Natural killer cell (primary cell): ENCODE results near the gene CCL18. TPM values are rescaled to one million over a fixed set of nuclear protein-coding genes. Genes with fewer than 3 reads are reported as not detected.
"Not testable (repeated sequence)": the region's sequence is repeated elsewhere in the genome, so short reads cannot be mapped to it uniquely, and the experiment has no call there.

Experiments
- ATAC-seq, 3 donors: fragments of 150-1000 bp in 2 of 3; fragments of 200-7000 bp in 1 of 3; cut with Tn5 transposase; 1 replicate in 1 of 3; 2 replicates in 2 of 3; pipeline ENCODE4 v1.10.0; 2021; ENCODE audit warnings: mild to moderate bottlenecking in 2 of 3, moderate library complexity in 2 of 3
- DNase-seq, 2 donors: peaks; one replicate each; pipeline versions ENCODE4 v3.0.0 to v3.0.0-alpha.2; 2013 to 2021; ENCODE audit warnings: mixed read lengths in 1 of 2
- H3K27ac ChIP-seq: one replicate; pipeline ENCODE4 v1.5.1; 2013; ENCODE audit warnings: mild to moderate bottlenecking, low read length
- H3K27me3 ChIP-seq: one replicate; pipeline ENCODE4 v1.6.1; 2013; ENCODE audit warnings: low read length; ENCODE audit not compliant: control insufficient read depth, insufficient read depth
- H3K36me3 ChIP-seq: one replicate; pipeline ENCODE4 v1.6.1; 2013; ENCODE audit warnings: low read length; ENCODE audit not compliant: control insufficient read depth, insufficient read depth
- H3K4me1 ChIP-seq: one replicate; pipeline ENCODE4 v1.6.1; 2013; ENCODE audit warnings: low read length; ENCODE audit not compliant: control insufficient read depth, insufficient read depth
- H3K4me3 ChIP-seq: one replicate; pipeline ENCODE4 v1.5.1; 2013; ENCODE audit warnings: low read length
- H3K9me3 ChIP-seq: one replicate; pipeline ENCODE4 v1.6.1; 2013; ENCODE audit warnings: low read length; ENCODE audit not compliant: control insufficient read depth, insufficient read depth
- H3K27ac Mint-ChIP-seq, 2 donors: one replicate each; pipeline ENCODE4 v1.8.0; 2022; ENCODE audit warnings: mild to moderate bottlenecking in 2 of 2, mixed read lengths in 2 of 2, moderate library complexity in 1 of 2
- H3K27me3 Mint-ChIP-seq, 2 donors: one replicate each; pipeline ENCODE4 v1.8.0; 2022; ENCODE audit warnings: low read depth in 2 of 2, mixed read lengths in 2 of 2
- H3K36me3 Mint-ChIP-seq: one replicate; pipeline ENCODE4 v1.8.0; 2022; ENCODE audit warnings: mixed read lengths
- H3K4me1 Mint-ChIP-seq, 2 donors: one replicate each; pipeline ENCODE4 v1.8.0; 2022; ENCODE audit warnings: mixed read lengths in 2 of 2
- H3K4me3 Mint-ChIP-seq: one replicate; pipeline ENCODE4 v1.8.0; 2022; ENCODE audit warnings: mild to moderate bottlenecking, moderate library complexity, mixed read lengths
- H3K9me3 Mint-ChIP-seq, 2 donors: one replicate each; pipeline ENCODE4 v1.8.0; 2022; ENCODE audit warnings: mixed read lengths in 2 of 2
- WGBS: methylation state at CpG from one replicate; pipeline ENCODE4 v1.1.7; 2013; ENCODE audit warnings: missing lambda C conversion rate; ENCODE audit not compliant: insufficient coverage; 5-methylcytosine and 5-hydroxymethylcytosine counted together
- intact Hi-C: fragments of 100-400 bp; cut with micrococcal nuclease; formaldehyde crosslinking; loops from one replicate; pipeline ENCODE4 v1.14.2; 2022
- total RNA-seq, 4 donors: library from RNA; stranded (reverse); fragments of 120-200 nt in 1 of 4; gene quantifications; one replicate each; pipeline versions ENCODE4 v1.2.3 to v1.2.4, GENCODE V29; 2013 to 2022
- TF ChIP-seq, protein P1 (sequence below): fragments of 200-600 bp; IDR thresholded peaks from one replicate; pipeline ENCODE4 v1.8.0; 2022; ENCODE audit warnings: antibody characterized with exemption

The CCL18 gene
- total RNA-seq, 3 donors from 2014 or later (not counting 1 experiment from before 2014, with no cell fraction given), result 0.54 to 0.55 TPM; not detected in 1

DNA sequence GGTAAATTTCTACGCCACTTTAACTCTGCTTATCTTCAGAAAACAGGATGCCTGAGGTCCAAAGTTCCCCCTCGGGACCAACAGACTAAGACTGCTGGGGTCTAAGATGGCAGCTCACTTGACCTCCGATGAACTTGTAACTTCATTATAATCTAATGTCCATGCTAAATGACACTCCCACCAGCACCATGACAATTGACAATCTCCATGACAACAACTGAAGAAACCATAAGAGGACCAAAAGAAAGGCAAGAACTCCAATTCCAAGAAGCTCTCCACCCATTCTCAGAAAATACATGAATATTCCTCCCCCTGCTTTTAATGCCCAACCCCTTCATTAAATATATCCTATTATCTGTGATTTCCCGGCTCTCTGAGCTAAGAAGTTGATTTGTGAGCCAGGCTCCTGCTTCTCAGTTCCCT is 47.0 kb downstream of the CCL18 start:
- Mint-ChIP-seq H3K27ac (peak overlapping the region; percentile 28 to 45), H3K36me3 (peaks cover 5% of the 10 kb centered on the region), H3K9me3 (peaks cover 0 to 2% of the 10 kb centered on the region in 2 donors), H3K4me3 (no peak overlapping the region), H3K4me1 (peaks cover 48 to 93% of the 10 kb centered on the region in 2 donors), H3K27me3 (no peaks in the 10 kb centered on the region)
- H3K36me3 ChIP-seq, result no peaks in the 10 kb centered on the region
- TF ChIP-seq, protein P1, sequence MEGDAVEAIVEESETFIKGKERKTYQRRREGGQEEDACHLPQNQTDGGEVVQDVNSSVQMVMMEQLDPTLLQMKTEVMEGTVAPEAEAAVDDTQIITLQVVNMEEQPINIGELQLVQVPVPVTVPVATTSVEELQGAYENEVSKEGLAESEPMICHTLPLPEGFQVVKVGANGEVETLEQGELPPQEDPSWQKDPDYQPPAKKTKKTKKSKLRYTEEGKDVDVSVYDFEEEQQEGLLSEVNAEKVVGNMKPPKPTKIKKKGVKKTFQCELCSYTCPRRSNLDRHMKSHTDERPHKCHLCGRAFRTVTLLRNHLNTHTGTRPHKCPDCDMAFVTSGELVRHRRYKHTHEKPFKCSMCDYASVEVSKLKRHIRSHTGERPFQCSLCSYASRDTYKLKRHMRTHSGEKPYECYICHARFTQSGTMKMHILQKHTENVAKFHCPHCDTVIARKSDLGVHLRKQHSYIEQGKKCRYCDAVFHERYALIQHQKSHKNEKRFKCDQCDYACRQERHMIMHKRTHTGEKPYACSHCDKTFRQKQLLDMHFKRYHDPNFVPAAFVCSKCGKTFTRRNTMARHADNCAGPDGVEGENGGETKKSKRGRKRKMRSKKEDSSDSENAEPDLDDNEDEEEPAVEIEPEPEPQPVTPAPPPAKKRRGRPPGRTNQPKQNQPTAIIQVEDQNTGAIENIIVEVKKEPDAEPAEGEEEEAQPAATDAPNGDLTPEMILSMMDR, result no peak
- intact Hi-C loops, result no loop called here
- H3K4me3 ChIP-seq, result no peak overlapping the region
- H3K27me3 ChIP-seq, result no peaks in the 10 kb centered on the region
- H3K9me3 ChIP-seq, result peaks cover 4% of the 10 kb centered on the region
- WGBS, result 84% methylated on average over 4 of the region's 4 CpGs
- peaks cover 32% of the 10 kb centered on the region for H3K4me1 ChIP-seq
- ATAC-seq (no peak), DNase-seq (no peak)
- H3K27ac ChIP-seq, result no peak overlapping the region

DNA sequence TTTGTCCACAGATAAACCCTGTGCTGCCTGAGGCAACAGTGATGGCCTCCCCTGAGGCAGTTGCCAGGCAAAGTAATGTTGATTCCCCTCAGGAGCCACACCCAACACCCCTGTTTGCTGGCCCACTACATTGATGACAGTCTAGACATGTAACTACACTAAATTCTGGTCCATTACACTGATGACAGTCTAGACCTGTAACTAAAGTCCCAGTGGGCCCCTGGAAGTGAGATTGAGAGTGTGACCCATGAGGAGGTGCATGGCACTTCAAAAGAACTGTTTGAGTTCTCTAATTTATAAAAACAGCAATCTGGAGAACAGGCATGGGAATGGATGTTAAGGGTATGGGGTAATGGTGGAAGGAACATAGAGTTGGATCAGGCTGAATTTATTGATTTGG is 48.5 kb downstream of the CCL18 start:
- Histone ChIP-seq H3K27ac (no peak overlapping the region), H3K9me3 (peaks cover 4% of the 10 kb centered on the region), H3K4me3 (no peak overlapping the region), H3K27me3 (no peaks in the 10 kb centered on the region), H3K4me1 (peaks cover 17% of the 10 kb centered on the region), H3K36me3 (no peaks in the 10 kb centered on the region)
- no peak overlapping the region for H3K4me3 Mint-ChIP-seq
- peaks cover 5% of the 10 kb centered on the region for H3K36me3 Mint-ChIP-seq
- ATAC-seq, result no peak
- peaks cover 38 to 88% of the 10 kb centered on the region in 2 donors for H3K4me1 Mint-ChIP-seq
- H3K27me3 Mint-ChIP-seq, result no peaks in the 10 kb centered on the region
- no peak overlapping the region for H3K27ac Mint-ChIP-seq
- TF ChIP-seq, protein P1, result no peak
- DNase-seq, result no peak
- intact Hi-C loops, result no loop called here
- peaks cover 0 to 2% of the 10 kb centered on the region in 2 donors for H3K9me3 Mint-ChIP-seq

DNA sequence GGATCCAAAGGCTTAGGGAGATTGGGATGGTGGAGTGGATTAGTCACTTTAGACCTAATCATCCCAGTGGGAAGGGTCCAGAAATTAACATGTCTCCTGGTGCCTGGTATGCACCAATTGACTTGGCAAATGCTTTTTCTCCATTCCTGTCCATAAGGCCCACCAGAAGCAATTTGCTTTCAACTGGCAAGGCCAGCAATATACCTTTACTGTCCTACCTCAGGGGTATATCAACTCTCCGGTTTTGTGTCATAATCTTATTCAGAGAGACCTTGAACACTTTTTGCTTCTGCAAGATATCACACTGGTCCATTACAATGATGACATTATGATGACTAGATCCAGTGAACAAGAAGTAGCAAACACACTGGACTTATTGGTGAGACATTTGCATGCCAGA is 49.1 kb downstream of the CCL18 start:
- intact Hi-C loops, H3K9me3 ChIP-seq, H3K27me3 Mint-ChIP-seq, ATAC-seq, H3K36me3 ChIP-seq, H3K4me3 Mint-ChIP-seq, H3K4me3 ChIP-seq, H3K9me3 Mint-ChIP-seq, H3K36me3 Mint-ChIP-seq, H3K27ac ChIP-seq, H3K27ac Mint-ChIP-seq, H3K27me3 ChIP-seq, DNase-seq: not testable (repeated sequence)
- peaks cover 37 to 88% of the 10 kb centered on the region in 2 donors for H3K4me1 Mint-ChIP-seq
- 94% methylated on average over 1 of the region's 1 CpG for WGBS
- peaks cover 12% of the 10 kb centered on the region for H3K4me1 ChIP-seq

DNA sequence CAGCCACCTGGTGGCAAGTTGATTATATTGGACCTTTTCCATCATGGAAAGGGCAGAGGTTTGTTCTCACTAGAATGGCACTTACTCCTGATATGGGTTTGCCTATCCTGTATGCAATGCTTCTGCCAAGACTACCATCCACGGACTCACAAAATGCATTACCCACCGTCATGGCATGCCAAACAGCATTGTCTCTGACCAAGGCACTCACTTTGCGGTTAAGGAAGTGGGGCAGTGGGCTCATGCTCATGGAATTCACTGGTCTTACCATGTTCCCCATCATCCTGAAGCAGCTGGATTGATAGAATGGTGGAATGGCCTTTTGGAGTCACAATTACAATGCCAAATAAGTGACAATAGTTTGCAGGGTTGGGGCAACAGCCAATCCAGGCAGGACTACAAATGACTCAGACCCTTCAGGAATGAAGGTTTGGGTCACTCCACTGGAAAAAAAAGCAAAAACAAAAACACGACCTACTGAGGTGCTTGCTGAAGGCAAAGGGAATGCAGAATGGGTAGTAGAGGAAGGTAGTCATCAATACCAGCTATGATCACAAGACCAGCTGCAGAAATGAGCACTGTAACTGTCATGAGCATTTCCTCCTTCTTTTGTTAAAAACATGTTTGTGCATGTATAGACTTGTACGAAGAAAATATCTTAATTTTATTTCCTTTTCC is 51.0 kb downstream of the CCL18 start:
- H3K9me3 Mint-ChIP-seq, H3K36me3 Mint-ChIP-seq, H3K4me3 Mint-ChIP-seq, H3K4me3 ChIP-seq, H3K9me3 ChIP-seq, DNase-seq, H3K27me3 Mint-ChIP-seq, H3K4me1 ChIP-seq, H3K36me3 ChIP-seq, H3K27ac Mint-ChIP-seq, H3K27me3 ChIP-seq, H3K27ac ChIP-seq, intact Hi-C loops, ATAC-seq: not testable (repeated sequence)
- H3K4me1 Mint-ChIP-seq, result peaks cover 41 to 88% of the 10 kb centered on the region in 2 donors
- 97% methylated on average over 4 of the region's 5 CpGs for WGBS

DNA sequence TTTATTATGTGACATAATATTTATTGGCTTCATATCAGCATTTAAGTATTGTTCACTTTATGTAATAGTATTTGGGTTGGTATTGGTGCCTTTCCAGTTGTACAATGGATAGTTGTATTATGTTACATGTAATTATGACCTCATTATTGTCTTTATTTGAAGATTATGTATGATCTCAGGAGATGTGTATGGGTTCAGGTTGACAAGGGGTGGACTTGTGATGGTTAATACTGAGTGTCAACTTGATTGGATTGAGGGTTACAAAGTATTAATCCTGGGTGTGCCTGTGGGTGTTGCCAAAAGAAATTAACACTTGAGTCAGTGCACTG is 51.5 kb downstream of the CCL18 start:
- H3K36me3 Mint-ChIP-seq, H3K27me3 ChIP-seq, ATAC-seq, H3K4me1 ChIP-seq, H3K4me3 ChIP-seq, H3K4me3 Mint-ChIP-seq, intact Hi-C loops, H3K27ac ChIP-seq, H3K9me3 ChIP-seq, H3K27me3 Mint-ChIP-seq, DNase-seq, H3K27ac Mint-ChIP-seq, H3K36me3 ChIP-seq, H3K9me3 Mint-ChIP-seq: not testable (repeated sequence)
- H3K4me1 Mint-ChIP-seq, result peaks cover 41 to 88% of the 10 kb centered on the region in 2 donors
